ENCODE data around the gene RAB10.
"Not testable (repeated sequence)": the region's sequence is repeated elsewhere in the genome, so short reads cannot be mapped to it uniquely, and the experiment has no call there.

RAB10 gene

GRCh38 chr2:26088038-26088643, 54.3 kb downstream of the RAB10 start:
- TF ChIP-seq CTCF (IDR thresholded peaks at IDR 0.05; ENCODE audit: extremely low read depth, missing control alignments) = peak; percentile 62
- DNase-seq (ENCODE audit: low spot score) = peak; percentile 40

GRCh38 chr2:26088931-26089330, 55.0 kb downstream of the RAB10 start:
- DNase-seq (ENCODE audit: low spot score) = not testable (repeated sequence)

GRCh38 chr2:26089337-26089736, 55.5 kb downstream of the RAB10 start:
- no peak for TF ChIP-seq CTCF (IDR thresholded peaks at IDR 0.05; ENCODE audit: extremely low read depth, missing control alignments)
- DNase-seq (ENCODE audit: low spot score) = no peak

GRCh38 chr2:26095758-26096157, 61.9 kb downstream of the RAB10 start:
- DNase-seq (ENCODE audit: low spot score) = no peak
- TF ChIP-seq CTCF (IDR thresholded peaks at IDR 0.05; ENCODE audit: extremely low read depth, missing control alignments) = no peak

GRCh38 chr2:26099933-26100332, 66.0 kb downstream of the RAB10 start:
- no peak for TF ChIP-seq CTCF (IDR thresholded peaks at IDR 0.05; ENCODE audit: extremely low read depth, missing control alignments)
- DNase-seq (ENCODE audit: low spot score) = no peak

GRCh38 chr2:26100384-26100783, 66.5 kb downstream of the RAB10 start:
- TF ChIP-seq CTCF (IDR thresholded peaks at IDR 0.05; ENCODE audit: extremely low read depth, missing control alignments) = no peak
- no peak for DNase-seq (ENCODE audit: low spot score)

- no peak for DNase-seq (ENCODE audit: low spot score)
- no peak for TF ChIP-seq CTCF (IDR thresholded peaks at IDR 0.05; ENCODE audit: extremely low read depth, missing control alignments)
Measured at GRCh38 chr2:26103752-26104151, 69.9 kb downstream of the RAB10 start.

GRCh38 chr2:26108701-26109100, 74.8 kb downstream of the RAB10 start:
- not testable (repeated sequence) for DNase-seq (ENCODE audit: low spot score)

Measured in GM20000 (cell line).